Ovary (tissue), 3 donors: Measurements from ENCODE around the gene LYG1.

ENCODE experiments used
- CTCF ChIP-seq, 3 donors: fragments of 450-650 bp in 2 of 3; fragments of 200-600 bp in 1 of 3; IDR thresholded peaks; one replicate each; pipeline versions ENCODE4 v1.5.1 to v1.8.0; 2016 to 2022; ENCODE audit warnings: antibody characterized with exemption in 3 of 3, mild to moderate bottlenecking in 1 of 3
- EP300 ChIP-seq: sonication (generic); formaldehyde crosslinking; IDR thresholded peaks from one replicate; pipeline ENCODE4 v1.6.1; 2017; ENCODE audit warnings: antibody characterized with exemption
- POLR2A ChIP-seq: fragments of 450-650 bp; IDR thresholded peaks from one replicate; pipeline ENCODE4 v1.6.1; 2017; ENCODE audit warnings: antibody characterized with exemption, mild to moderate bottlenecking, moderate library complexity
- donor health status: DM: no; HTN: no; CAD: no.

DNA sequence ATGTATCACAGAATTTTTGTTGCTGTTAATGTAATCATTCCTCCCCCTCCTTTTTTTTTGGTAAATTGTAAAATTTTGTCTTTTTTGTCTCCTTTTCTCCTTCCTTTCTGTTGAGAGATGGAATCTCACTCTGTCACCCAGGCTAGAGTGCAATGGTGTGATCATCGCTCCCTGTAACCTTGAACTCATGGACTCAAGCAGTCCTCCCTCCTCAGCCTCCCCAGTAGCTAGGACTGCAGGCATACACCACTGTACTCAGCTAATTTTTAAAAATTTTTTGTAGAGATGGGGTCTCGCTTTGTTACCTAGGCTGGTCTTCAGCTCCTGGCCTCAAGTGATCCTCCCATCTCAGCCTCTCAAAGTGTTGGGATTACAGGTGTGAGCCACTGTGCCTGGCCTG, 41.5 kb upstream of the LYG1 start:
- TF ChIP-seq CTCF (IDR thresholded peaks at IDR 0.05) (no peak), EP300 (no peak), POLR2A (no peak)
